ENCODE measurements around the gene GFRA1.

DNA sequence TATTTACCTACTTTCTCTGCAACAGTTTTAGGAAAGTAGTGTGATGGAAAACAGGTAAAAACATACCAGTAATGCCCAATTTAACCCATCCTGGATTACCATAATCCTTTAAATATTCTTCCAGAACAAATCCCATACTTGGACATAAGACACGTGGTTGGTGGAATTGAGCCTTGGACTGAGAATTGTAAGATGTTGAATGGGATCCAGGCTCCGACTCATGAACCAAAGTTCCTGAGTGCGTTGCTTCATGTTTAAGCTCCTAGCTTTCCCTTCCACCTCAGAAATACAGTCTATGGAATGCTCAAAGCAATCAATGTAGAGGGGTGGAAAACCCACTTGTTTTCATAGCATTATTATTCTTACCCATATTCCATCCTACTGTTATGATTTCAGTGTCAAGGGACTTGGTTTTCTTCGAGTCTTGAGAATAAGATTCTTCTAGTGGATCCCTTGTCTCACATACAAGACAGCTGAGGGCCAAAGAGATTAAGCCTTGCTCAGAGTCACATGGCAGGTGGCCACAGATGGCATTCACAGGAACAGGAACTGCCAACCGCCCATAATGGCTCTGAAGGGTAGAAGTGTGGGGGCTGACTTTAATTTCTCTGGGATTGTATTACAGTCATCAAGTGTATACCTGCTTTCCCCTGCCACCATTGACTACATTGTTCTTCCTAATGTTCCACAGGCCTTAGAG, 171.2 kb downstream of the GFRA1 start:
- TF ChIP-seq GATA2 (IDR thresholded peaks at IDR 0.05; ENCODE audit: low read depth, low read length) (no peak), GATA3 (IDR thresholded peaks at IDR 0.05; ENCODE audit: low read depth, low read length) (no peak)
